ENCODE results near the gene ADAM15. TPM values are rescaled to one million over a fixed set of nuclear protein-coding genes. Genes with fewer than 3 reads are reported as not detected.
A peak's percentile ranks its signal among the peaks of the same experiment; 100 is the strongest.

ADAM15 gene
- total and polyA plus RNA-seq, 2 donors (not counting 1 experiment from before 2014, with no cell fraction given), result 14.6 to 28.4 TPM

- Histone ChIP-seq H3K4me2 (replicated peaks; ENCODE audit: low read depth, low read length, poor library complexity, severe bottlenecking) (peak within 1 kb of the TSS; percentile 96), H2AFZ (ENCODE audit: insufficient read depth, low read depth, low read length, poor library complexity, severe bottlenecking) (peak within 1 kb of the TSS; percentile 80), H3K27ac (ENCODE audit: low read length in 2 of 2) (peak within 1 kb of the TSS; percentile 25 to 55), H3K9ac (ENCODE audit: low read length) (peak within 1 kb of the TSS; percentile 82), H3K4me3 (ENCODE audit: control extremely low read depth in 1 of 5, extremely low read depth in 1 of 5, insufficient read depth in 1 of 5, low read depth in 2 of 5, low read length in 4 of 5) (peak within 1 kb of the TSS; percentile 68 to 78 (median 74)), H3K4me1 (ENCODE audit: control insufficient read depth in 2 of 2, insufficient read depth in 2 of 2, low read length in 2 of 2) (peaks cover 27 to 50% of the 10 kb centered on the region in 2 donors), H3K27me3 (replicated peaks in 1 of 4; ENCODE audit: control extremely low read depth in 1 of 4, control insufficient read depth in 3 of 4, insufficient read depth in 4 of 4, low read length in 3 of 4) (peaks cover 0 to 3% (median 0%) of the 10 kb centered on the region in 4 experiments), H3K36me3 (replicated peaks in 1 of 2; ENCODE audit: control extremely low read depth in 1 of 2, control insufficient read depth in 1 of 2, extremely low read depth in 1 of 2, insufficient read depth in 2 of 2, low read length in 1 of 2) (peaks cover 0 to 14% of the 10 kb centered on the region in 2 experiments), H3K9me3 (ENCODE audit: control extremely low read depth in 1 of 3, control insufficient read depth in 2 of 3, insufficient read depth in 1 of 3, low read length in 2 of 3) (no peaks in the 10 kb centered on the region), H3K79me2 (ENCODE audit: control insufficient read depth, insufficient read depth, low read length) (peaks cover 24% of the 10 kb centered on the region), H4K20me1 (ENCODE audit: control insufficient read depth, insufficient read depth, low read length, poor library complexity, severe bottlenecking) (peaks cover 38% of the 10 kb centered on the region)
- POLR2A ChIA-PET, result interaction anchor here (0.9 to 2.4 kb wide), 3 partner anchors 13 to 109 kb away, joined by 3 to 18 read pairs (median 6); partner anchors contain the start of gene ADAM15
- H3K4me1 Mint-ChIP-seq, result peaks cover 47% of the 10 kb centered on the region
- no peak for TF ChIP-seq CTCF (IDR thresholded peaks at IDR 0.05)
- TF ChIP-seq EZH2 (IDR thresholded peaks at IDR 0.05; ENCODE audit: borderline replicate concordance, insufficient read depth, low read depth, low read length, poor library complexity, severe bottlenecking), result no peak
- DNase-seq, result peak; percentile 94
- CTCF ChIA-PET, result interaction anchor here (0.8 to 20.2 kb wide), 13 partner anchors 8 to 130 kb away, joined by 3 to 370 read pairs (median 6); partner anchors contain the start of genes ADAM15, EFNA3 and KRTCAP2
- peak; percentile 84 for ATAC-seq (ENCODE audit: low read depth)
- intact Hi-C loops (cut with micrococcal nuclease), result loop anchor here (1.0 to 10.0 kb wide), 10 partner anchors 8 to 1391 kb away; partner anchors contain the start of genes ADAR and ILF2
- no peaks in the 10 kb centered on the region for H3K27me3 Mint-ChIP-seq
- WGBS (ENCODE audit: insufficient coverage), result under 1% methylated on average over 46 of the region's 57 CpGs
- H3K9me3 Mint-ChIP-seq (ENCODE audit: insufficient read depth), result no peaks in the 10 kb centered on the region
- peak within 1 kb of the TSS; percentile 87 for H3K27ac Mint-ChIP-seq
- H3K4me3 Mint-ChIP-seq, result peak within 1 kb of the TSS; percentile 94
Measured at GRCh38 chr1:155063550-155064110, 12.5 kb downstream of the ADAM15 start, which contains the start of gene EFNA4. TSS of gene EFNA4 (plus strand) at chr1:155063740. CDS start at chr1:155063824, 84 bp downstream.
